Mucosa of rectum (tissue), 2 donors: ENCODE measurements around the gene JCAD.
"Not testable (repeated sequence)": the region's sequence is repeated elsewhere in the genome, so short reads cannot be mapped to it uniquely, and the experiment has no call there.

Source experiments
- H3K27ac ChIP-seq, 2 donors: one replicate each; pipeline ENCODE4 v1.7.0; 2013; ENCODE audit warnings: inconsistent platforms in 2 of 2, low read depth in 2 of 2, low read length in 2 of 2
- H3K27me3 ChIP-seq, 2 donors: one replicate each; pipeline ENCODE4 v1.7.0; 2013; ENCODE audit warnings: low read length in 2 of 2; ENCODE audit not compliant: control insufficient read depth in 2 of 2, insufficient read depth in 2 of 2
- H3K36me3 ChIP-seq, 2 donors: one replicate each; pipeline ENCODE4 v1.7.0; 2013; ENCODE audit warnings: low read length in 2 of 2; ENCODE audit not compliant: control insufficient read depth in 2 of 2, insufficient read depth in 2 of 2
- H3K4me1 ChIP-seq, 2 donors: one replicate each; pipeline ENCODE4 v1.7.0; 2013; ENCODE audit warnings: low read length in 2 of 2, mild to moderate bottlenecking in 1 of 2; ENCODE audit not compliant: control insufficient read depth in 2 of 2, insufficient read depth in 2 of 2
- H3K4me3 ChIP-seq, 2 donors: one replicate each; pipeline ENCODE4 v1.7.0; 2013; ENCODE audit warnings: low read length in 2 of 2
- H3K9ac ChIP-seq, 2 donors: one replicate each; pipeline ENCODE4 v1.7.0; 2013; ENCODE audit warnings: low read length in 2 of 2, low read depth in 1 of 2, mild to moderate bottlenecking in 1 of 2
- H3K9me3 ChIP-seq, 2 donors: one replicate each; pipeline ENCODE4 v1.7.0; 2013; ENCODE audit warnings: low read length in 2 of 2; ENCODE audit not compliant: control insufficient read depth in 2 of 2
- donor health status: healthy.
- donor health status: Normal muscosa, but diverticular disease.

Gene JCAD

DNA sequence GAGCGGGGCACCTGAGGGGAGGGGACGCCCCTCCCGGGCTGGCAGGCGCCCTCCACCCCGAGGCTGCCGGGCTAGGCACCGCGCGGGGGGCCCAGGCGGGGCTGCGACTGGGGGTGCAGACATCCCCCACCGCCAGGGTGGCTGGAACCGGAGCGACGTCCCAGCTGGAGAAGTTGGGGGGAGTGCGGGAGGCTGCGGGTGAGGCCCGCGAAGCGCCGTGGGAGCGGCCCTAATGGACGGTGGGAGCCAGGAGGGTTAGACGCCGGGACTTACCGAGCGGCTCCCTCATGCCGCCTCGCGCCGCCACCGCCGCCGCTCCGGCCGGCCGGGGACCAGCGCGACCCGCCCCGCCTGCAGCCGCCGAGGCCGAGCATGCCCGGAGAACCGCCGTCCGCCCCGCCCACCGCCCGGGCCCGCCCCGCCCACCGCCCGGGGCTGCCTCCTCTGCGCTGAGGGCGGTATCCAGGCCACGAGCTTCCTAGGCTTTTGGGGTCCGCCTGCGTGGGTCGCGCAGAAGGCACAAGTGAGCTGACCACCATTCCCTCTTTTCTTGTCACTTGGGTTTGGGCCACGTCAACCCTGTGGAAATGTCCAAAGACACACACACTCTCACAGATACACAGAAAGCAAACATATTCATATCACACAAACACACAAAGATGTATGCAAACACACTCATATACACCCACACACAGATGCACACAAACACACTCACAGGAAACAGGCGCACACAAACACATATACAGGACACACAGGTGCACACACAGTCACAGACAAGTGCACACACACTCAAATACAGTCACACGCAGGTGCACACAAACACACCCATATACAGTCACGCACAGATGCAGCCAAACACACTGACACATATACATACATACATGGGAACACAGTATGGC lies at the start of gene JCAD:
Gene JCAD (minus strand): TSS at position 378 of the 899 bp plus-strand sequence. CDS start 11,774 bp downstream, outside the sequence.
- no peaks in the 10 kb centered on the region for H3K4me1 ChIP-seq
- no peaks in the 10 kb centered on the region for H3K9me3 ChIP-seq
- H3K27ac ChIP-seq = peak within 1 kb of the TSS; percentile 37 to 52
- no peaks in the 10 kb centered on the region for H3K36me3 ChIP-seq
- H3K27me3 ChIP-seq = peaks cover 10% of the 10 kb centered on the region in 2 donors
- H3K9ac ChIP-seq = peak within 1 kb of the TSS in 1 of 2 donors; percentile 57
- peak within 1 kb of the TSS; percentile 52 for H3K4me3 ChIP-seq

DNA sequence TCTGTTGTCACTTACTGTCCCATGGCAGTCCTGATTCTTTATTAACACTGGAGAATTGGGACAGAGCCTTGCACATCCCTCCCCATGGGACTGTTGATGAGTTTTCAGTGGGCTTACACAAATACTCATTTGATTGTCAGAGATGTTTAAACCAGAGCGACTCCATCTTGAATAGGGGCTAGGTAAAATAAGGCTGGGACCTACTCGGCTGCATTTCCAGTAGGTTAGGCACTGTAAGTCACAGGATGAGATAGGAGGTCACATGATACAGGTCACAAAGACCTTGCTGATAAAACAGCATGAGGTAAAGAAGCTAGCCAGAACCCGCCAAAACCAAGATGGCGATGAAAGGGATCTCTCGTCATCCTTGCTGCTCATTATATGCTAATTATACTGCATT lies 47.6 kb upstream of the JCAD start:
- no peak overlapping the region for H3K4me3 ChIP-seq
- no peaks in the 10 kb centered on the region for H3K4me1 ChIP-seq
- H3K27me3 ChIP-seq = no peaks in the 10 kb centered on the region
- no peaks in the 10 kb centered on the region for H3K36me3 ChIP-seq
- H3K9ac ChIP-seq = no peak overlapping the region
- no peak overlapping the region for H3K27ac ChIP-seq
- no peaks in the 10 kb centered on the region for H3K9me3 ChIP-seq

- Histone ChIP-seq H3K36me3 (no peaks in the 10 kb centered on the region), H3K27ac (no peak overlapping the region), H3K9ac (no peak overlapping the region), H3K4me1 (no peaks in the 10 kb centered on the region), H3K9me3 (no peaks in the 10 kb centered on the region), H3K27me3 (no peaks in the 10 kb centered on the region), H3K4me3 (no peak overlapping the region)
Observed at GRCh38 chr10:30103595-30104320, 44.4 kb upstream of the JCAD start.

DNA sequence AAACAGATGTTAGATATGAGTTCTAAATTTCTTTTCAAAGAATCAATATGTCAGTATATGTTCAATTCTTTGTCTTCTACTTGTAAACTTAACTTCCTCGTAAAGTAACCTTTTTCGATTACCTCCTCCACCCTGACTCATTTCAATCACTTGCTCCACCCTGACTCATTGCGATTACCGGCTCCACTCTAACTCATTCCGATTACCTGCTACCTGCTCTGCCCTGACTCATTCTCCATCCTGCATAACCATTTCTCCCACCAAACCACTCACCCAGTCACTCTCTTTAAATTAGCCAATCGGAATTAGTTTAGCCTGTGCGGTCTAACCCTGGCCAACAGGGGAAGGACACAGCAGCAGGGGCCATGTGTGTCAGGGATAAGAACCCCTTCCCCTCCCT lies 40.3 kb upstream of the JCAD start:
- not testable (repeated sequence) for H3K4me3 ChIP-seq, H3K27me3 ChIP-seq, H3K36me3 ChIP-seq, H3K9me3 ChIP-seq, H3K4me1 ChIP-seq, H3K27ac ChIP-seq, H3K9ac ChIP-seq

GRCh38 chr10:30099101-30099500 lies 39.7 kb upstream of the JCAD start:
- Histone ChIP-seq H3K36me3 (no peaks in the 10 kb centered on the region), H3K27ac (no peak overlapping the region), H3K9me3 (no peaks in the 10 kb centered on the region)

GRCh38 chr10:30098629-30099028 lies 39.2 kb upstream of the JCAD start:
- Histone ChIP-seq H3K36me3 (no peaks in the 10 kb centered on the region), H3K4me3 (no peak overlapping the region), H3K9me3 (no peaks in the 10 kb centered on the region), H3K9ac (no peak overlapping the region), H3K4me1 (no peaks in the 10 kb centered on the region), H3K27ac (no peak overlapping the region), H3K27me3 (no peaks in the 10 kb centered on the region)

More at GRCh38 chr10:30099101-30099500, 39.7 kb upstream of the JCAD start:
- H3K4me1 ChIP-seq = no peaks in the 10 kb centered on the region
- H3K9ac ChIP-seq = no peak overlapping the region
- H3K27me3 ChIP-seq = no peaks in the 10 kb centered on the region
- H3K4me3 ChIP-seq = no peak overlapping the region

DNA sequence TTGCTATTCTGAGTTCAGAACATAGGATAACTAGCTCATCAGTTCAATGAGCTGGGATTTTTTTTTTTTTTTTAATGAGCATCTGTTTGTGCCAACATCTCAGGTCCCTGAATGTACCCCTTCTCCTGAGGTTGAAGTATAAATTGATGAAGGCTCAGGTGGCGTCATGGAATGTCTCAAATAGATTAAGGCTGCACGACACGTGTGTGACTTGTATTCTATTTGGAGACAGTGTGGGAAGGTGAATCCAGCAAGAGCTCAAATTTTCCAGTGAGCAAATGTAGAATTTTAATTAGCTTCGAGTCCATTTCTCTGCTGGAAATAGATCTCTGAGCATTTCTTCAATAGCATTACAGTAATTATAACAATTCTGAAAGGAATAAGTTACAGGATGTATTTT lies 37.2 kb upstream of the JCAD start:
- no peak overlapping the region for H3K27ac ChIP-seq
- H3K4me3 ChIP-seq = no peak overlapping the region
- no peaks in the 10 kb centered on the region for H3K4me1 ChIP-seq
- H3K36me3 ChIP-seq = no peaks in the 10 kb centered on the region
- no peaks in the 10 kb centered on the region for H3K27me3 ChIP-seq
- H3K9me3 ChIP-seq = no peaks in the 10 kb centered on the region
- H3K9ac ChIP-seq = no peak overlapping the region

GRCh38 chr10:30095631-30096422 lies 36.4 kb upstream of the JCAD start:
- Histone ChIP-seq H3K36me3 (no peaks in the 10 kb centered on the region), H3K9ac (no peak overlapping the region), H3K9me3 (no peaks in the 10 kb centered on the region), H3K27ac (no peak overlapping the region), H3K27me3 (no peaks in the 10 kb centered on the region), H3K4me3 (no peak overlapping the region), H3K4me1 (no peaks in the 10 kb centered on the region)

- H3K4me1 ChIP-seq = no peaks in the 10 kb centered on the region
- no peak overlapping the region for H3K9ac ChIP-seq
- H3K36me3 ChIP-seq = no peaks in the 10 kb centered on the region
- no peaks in the 10 kb centered on the region for H3K27me3 ChIP-seq
- no peak overlapping the region for H3K4me3 ChIP-seq
- H3K9me3 ChIP-seq = no peaks in the 10 kb centered on the region
- no peak overlapping the region for H3K27ac ChIP-seq
Observed at GRCh38 chr10:30094601-30095000, 35.2 kb upstream of the JCAD start.
